ENCODE data around the gene KTI12.
"Not testable (repeated sequence)": the region's sequence is repeated elsewhere in the genome, so short reads cannot be mapped to it uniquely, and the experiment has no call there.

The KTI12 gene

GRCh38 chr1:52037402-52037814, 3.8 kb upstream of the KTI12 start:
- FAIRE-seq: no peak

- no peak for FAIRE-seq
These were observed 407 bp upstream of the KTI12 start for GRCh38 chr1:52034050-52034384.

- no peak for FAIRE-seq
These were observed 852 bp downstream of the KTI12 start for GRCh38 chr1:52032785-52033131.

GRCh38 chr1:52032124-52032784, 1.4 kb downstream of the KTI12 start:
- no peak for FAIRE-seq

- FAIRE-seq: not testable (repeated sequence)
These were observed 4.8 kb downstream of the KTI12 start for GRCh38 chr1:52028839-52029238.

GRCh38 chr1:52028328-52028727, 5.3 kb downstream of the KTI12 start:
- FAIRE-seq: no peak

- no peak for FAIRE-seq
These were observed 7.3 kb downstream of the KTI12 start for GRCh38 chr1:52026278-52026677.

- no peak for FAIRE-seq
These were observed 11.5 kb downstream of the KTI12 start for GRCh38 chr1:52022133-52022532.

- FAIRE-seq: no peak
These were observed 25.4 kb downstream of the KTI12 start for GRCh38 chr1:52008071-52008809.

- FAIRE-seq: no peak
These were observed 26.2 kb downstream of the KTI12 start for GRCh38 chr1:52007215-52008002.

- not testable (repeated sequence) for FAIRE-seq
These were observed 27.5 kb downstream of the KTI12 start for GRCh38 chr1:52006081-52006553.

- FAIRE-seq: not testable (repeated sequence)
These were observed 28.1 kb downstream of the KTI12 start for GRCh38 chr1:52005548-52005947.

- no peak for FAIRE-seq
These were observed 29.7 kb downstream of the KTI12 start for GRCh38 chr1:52003877-52004276.

GRCh38 chr1:52002038-52002917, 31.3 kb downstream of the KTI12 start:
- FAIRE-seq: peak; percentile 86

- no peak for FAIRE-seq
These were observed 34.9 kb downstream of the KTI12 start for GRCh38 chr1:51998701-51999100.

GRCh38 chr1:51997974-51998382, 35.6 kb downstream of the KTI12 start:
- no peak for FAIRE-seq

- FAIRE-seq: no peak
These were observed 43.1 kb downstream of the KTI12 start, which contains the start of gene RAB3B for GRCh38 chr1:51990478-51990965. TSS of gene RAB3B (minus strand) at chr1:51990700. CDS start at chr1:51977117, 13,583 bp downstream.

- FAIRE-seq: no peak
These were observed 43.8 kb downstream of the KTI12 start for GRCh38 chr1:51989582-51990477.

GRCh38 chr1:51988254-51988653, 45.4 kb downstream of the KTI12 start:
- FAIRE-seq: no peak

- FAIRE-seq: no peak
These were observed 46.9 kb downstream of the KTI12 start for GRCh38 chr1:51986718-51987117.

- no peak for FAIRE-seq
These were observed 51.4 kb downstream of the KTI12 start for GRCh38 chr1:51982161-51982560.

All from A204.1 (cell line).